Stimulated activated CD8-positive, alpha-beta memory T cell treated with anti-CD3 and anti-CD28 coated beads, Interleukin-4, amount 100 ng/mL, for 4 hours (primary cell): Measurements from ENCODE around the gene C16orf78.
"Not testable (repeated sequence)": the region's sequence is repeated elsewhere in the genome, so short reads cannot be mapped to it uniquely, and the experiment has no call there.

Experiments
- DNase-seq, 2 donors: peaks; one replicate each; pipeline ENCODE4 v3.0.0-alpha.2; 2020; ENCODE audit warnings: low read depth in 2 of 2, low spot score in 1 of 2

C16orf78 gene

GRCh38 chr16:49349446-49350168 lies 24.0 kb upstream of the C16orf78 start:
- DNase-seq = no peak

DNA sequence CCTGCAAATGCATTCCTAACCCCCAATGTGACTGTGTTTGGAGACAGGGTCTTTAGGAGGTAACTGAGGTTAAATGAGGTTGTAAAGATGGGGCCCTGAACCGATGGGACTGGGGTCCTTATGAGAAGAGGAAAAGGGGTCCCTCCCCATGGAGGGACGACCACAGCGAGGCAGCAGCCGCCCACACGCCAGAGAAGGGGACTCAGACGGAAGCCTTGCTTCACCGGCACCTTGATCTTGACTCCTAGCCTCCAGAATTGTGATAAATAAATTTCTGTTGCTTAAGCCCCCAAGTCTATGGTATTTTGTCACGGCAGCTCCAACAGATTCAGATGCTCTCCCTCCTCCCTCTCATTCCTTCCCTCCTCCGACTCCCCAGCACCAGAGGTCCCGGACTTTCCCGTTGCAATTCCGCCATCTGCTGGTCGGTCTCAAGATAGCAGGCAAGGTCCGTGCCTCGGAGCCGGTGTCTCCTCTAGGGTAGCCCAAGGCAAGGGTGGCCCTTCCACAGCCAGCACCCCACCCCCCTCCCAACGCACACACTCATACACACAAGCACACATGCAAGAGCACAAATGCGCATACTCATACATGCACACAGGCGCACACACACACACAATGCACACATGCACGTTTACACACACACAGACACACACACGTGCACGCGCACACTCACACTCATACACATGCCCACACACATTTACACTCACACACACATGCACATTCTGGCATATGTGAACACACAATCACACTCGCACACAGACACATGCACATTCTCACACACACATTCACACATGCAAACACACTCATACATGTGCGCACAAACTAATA lies 23.1 kb upstream of the C16orf78 start:
- DNase-seq = peak in 1 of 2 donors; percentile 11

GRCh38 chr16:49351096-49351487 lies 22.5 kb upstream of the C16orf78 start:
- no peak for DNase-seq

DNA sequence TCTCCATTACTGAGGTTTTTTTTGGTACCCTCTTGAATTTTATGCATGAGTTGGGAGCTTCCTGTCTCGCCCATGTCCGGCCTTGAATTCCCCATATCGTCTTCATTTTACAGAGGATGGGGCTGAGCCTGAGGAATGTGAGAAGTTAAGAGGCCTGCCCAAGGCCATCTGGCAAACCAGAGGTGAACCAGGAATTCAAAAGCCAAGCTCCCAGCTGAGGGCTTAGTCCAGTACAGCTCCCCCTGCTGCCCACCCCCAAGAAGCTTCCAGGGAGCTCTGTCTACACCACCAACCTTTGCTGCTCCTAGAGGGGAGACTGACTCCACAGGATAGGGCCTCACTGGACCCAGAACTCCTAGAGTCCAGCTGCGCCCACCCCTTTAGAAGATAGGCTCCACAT lies 20.7 kb upstream of the C16orf78 start:
- no peak for DNase-seq

GRCh38 chr16:49353680-49354079 lies 19.9 kb upstream of the C16orf78 start:
- no peak for DNase-seq

- no peak for DNase-seq
These were observed 19.5 kb upstream of the C16orf78 start for GRCh38 chr16:49354101-49354500.

- DNase-seq = no peak
These were observed 18.6 kb upstream of the C16orf78 start for GRCh38 chr16:49354991-49355390.

DNA sequence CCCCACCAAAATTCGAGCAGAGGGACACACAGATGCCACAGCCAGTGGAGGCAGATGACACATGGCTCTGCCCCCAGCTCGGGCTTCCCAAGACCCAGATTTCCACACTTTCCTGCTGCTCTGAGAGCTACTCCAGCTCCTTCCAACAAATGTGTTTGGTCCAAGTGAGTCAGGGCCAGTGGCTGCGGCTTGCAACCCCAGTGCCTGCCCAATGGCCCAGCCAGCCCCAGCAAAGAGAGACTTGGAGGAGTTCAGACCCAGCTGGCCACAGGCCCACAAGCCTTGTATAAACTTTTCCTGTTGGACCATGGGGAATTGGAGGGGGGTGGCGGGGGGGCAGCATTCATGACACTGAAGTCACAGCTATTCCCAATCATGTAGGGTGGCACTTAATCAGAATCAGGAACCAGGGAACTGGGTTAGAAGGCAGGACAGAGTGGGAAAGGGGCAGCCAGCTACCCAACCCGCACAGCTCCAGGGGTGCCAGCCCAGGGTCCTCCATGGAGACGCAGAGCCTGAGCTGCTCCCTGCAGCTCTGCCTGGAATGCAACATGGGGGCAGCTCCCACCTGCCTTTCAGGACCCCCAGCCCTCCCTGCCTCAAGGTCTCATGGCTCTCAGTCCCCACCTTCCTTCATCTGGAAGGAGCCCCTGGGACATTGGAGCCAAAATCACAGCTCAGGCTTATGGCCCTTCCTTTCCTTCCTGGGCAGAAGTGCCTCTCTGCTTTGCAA lies 17.5 kb upstream of the C16orf78 start:
- no peak for DNase-seq

- no peak for DNase-seq
These were observed 16.7 kb upstream of the C16orf78 start for GRCh38 chr16:49356728-49357488.

DNA sequence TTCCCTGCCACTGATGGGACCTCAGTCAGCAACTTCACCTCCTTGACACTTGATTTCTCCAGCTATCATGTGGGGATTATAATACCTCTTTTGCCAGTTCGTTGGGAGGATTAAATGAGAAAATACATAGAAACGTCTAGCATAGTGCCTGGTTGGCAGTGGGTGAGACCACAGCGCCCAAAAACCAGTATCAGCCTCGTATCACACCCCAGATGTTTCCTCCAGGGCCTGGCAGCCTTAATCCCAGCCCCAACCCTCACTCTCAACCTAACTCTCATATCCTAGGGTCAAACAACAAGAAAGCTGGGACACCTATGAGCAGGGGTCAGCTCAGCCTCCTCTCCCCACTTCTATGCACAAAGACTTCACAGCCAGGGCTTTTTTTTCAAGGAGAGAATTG lies 14.0 kb upstream of the C16orf78 start:
- no peak for DNase-seq

DNA sequence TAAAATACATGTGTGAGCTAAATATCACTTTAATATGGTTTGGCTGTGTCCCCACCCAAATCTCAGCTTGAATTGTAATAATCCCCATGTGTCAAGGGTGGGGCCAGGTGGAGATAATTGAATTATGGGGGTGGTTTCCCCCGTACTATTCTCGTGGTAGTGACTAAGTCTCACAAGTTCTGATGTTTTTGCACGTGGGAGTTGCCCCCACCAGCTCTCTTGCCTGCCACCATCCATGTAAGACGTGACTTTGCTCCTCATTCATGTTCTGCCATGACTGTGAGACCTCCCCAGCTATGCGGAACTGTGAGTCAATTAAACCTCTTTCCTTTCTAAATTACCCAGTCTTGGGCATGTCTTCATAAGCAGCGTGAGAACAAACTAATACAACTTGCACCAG lies 11.9 kb upstream of the C16orf78 start:
- DNase-seq = not testable (repeated sequence)

GRCh38 chr16:49362230-49362629 lies 11.4 kb upstream of the C16orf78 start:
- no peak for DNase-seq

GRCh38 chr16:49365711-49366509 lies 7.7 kb upstream of the C16orf78 start:
- DNase-seq = no peak

DNA sequence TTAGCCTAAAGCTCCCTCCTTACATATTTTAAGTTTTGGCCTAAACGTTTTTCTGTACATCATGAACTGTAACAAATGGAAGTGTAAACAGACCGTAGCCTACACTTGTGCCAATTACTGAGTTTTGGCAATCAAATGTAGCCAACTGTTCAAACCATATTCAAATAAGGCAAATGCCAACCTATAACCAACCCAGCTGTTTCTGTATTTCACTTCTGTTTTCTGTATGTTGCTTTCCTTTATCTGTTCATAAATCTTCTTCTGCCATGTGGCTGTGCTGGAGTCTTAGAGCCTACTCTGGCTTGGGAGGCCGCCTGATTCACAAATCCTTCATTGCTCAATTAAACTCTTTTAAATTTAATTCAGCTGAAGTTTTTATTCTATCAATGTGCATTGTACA lies 6.9 kb upstream of the C16orf78 start:
- DNase-seq = no peak

GRCh38 chr16:49369651-49370611 lies 3.7 kb upstream of the C16orf78 start:
- no peak for DNase-seq

- DNase-seq = no peak
These were observed 2.6 kb downstream of the C16orf78 start for GRCh38 chr16:49376206-49376605.

DNA sequence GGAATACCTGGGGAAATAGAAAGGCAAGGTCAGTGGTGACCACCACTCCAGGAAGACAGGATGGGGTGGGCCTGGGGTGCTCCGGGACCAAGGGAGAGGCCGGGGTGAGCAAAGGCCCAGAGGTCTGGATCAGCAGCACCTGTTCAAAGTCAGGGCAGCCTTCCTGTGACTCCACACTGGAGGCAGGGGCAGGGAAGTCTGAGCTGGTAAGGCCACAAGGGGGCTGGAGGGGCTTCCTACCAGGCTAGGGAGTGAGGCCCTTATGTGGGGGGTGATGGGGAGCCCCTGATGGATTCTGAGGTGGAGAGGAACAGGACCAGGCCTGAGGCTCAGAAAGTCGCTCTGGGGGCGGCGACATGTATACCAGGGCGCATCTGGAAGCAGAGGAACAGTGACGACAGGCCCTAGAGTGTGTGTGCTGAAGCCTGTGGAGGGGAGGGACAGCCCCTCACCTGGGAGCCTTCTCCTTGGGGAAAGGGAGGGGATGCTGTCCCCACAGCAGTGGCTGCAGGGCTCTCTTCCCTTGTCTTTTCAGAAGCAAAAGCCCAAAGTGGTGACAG lies 3.7 kb downstream of the C16orf78 start:
- no peak for DNase-seq

- no peak for DNase-seq
These were observed 4.6 kb downstream of the C16orf78 start for GRCh38 chr16:49378238-49378637.

DNA sequence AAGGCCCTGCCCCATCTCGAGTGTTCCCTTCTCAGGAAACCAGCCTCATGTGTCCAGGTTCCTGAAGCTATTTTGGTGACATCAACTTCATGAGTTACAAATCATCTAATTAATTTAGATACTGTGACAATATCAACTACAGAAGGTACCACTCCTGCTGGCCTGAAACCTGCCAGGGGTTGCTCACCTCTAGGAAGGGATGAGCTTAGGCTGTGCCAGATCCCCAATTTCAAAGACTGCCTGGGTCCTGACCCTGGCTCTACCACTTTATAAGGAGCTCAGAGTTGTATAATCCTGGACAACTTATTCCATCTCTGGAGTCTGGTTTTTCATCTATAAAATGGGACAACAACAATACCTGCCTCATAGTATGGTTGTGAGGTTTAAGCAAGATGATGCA lies 5.2 kb downstream of the C16orf78 start:
- no peak for DNase-seq
